ENCODE results near the gene SPOUT1.

DNA sequence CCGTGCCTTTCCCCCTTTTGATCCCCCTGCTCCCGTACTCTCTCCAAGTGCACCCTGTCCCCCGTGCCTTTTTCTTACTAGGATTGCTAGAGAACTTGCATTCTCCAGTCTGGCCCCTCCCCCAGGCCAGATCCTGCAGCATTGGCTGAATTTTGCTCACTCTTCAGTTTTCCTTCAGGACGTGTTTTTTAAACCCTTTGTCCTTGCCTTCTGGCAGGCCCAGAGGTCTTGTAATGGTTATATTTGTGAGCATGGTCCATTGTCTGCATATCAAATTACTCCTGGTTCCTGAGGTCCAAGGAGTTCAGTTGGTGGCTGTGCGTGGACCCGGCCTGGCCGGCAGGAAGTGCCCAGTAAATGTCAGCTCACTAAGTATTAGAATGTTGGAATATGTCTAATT, 41.9 kb downstream of the SPOUT1 start:
- TF ChIP-seq, protein P1, sequence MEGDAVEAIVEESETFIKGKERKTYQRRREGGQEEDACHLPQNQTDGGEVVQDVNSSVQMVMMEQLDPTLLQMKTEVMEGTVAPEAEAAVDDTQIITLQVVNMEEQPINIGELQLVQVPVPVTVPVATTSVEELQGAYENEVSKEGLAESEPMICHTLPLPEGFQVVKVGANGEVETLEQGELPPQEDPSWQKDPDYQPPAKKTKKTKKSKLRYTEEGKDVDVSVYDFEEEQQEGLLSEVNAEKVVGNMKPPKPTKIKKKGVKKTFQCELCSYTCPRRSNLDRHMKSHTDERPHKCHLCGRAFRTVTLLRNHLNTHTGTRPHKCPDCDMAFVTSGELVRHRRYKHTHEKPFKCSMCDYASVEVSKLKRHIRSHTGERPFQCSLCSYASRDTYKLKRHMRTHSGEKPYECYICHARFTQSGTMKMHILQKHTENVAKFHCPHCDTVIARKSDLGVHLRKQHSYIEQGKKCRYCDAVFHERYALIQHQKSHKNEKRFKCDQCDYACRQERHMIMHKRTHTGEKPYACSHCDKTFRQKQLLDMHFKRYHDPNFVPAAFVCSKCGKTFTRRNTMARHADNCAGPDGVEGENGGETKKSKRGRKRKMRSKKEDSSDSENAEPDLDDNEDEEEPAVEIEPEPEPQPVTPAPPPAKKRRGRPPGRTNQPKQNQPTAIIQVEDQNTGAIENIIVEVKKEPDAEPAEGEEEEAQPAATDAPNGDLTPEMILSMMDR (IDR thresholded peaks at IDR 0.05) = no peak
- TF ChIP-seq POLR2A (IDR thresholded peaks at IDR 0.05) = no peak
